HL-60/S4 treated with phorbol 12-myristate 13-acetate at 8.2 ng/mL for 4 days and 3 days (cell line): ENCODE results near the gene AQP12A.
"Not testable (repeated sequence)": the region's sequence is repeated elsewhere in the genome, so short reads cannot be mapped to it uniquely, and the experiment has no call there.

Source experiments
- in situ Hi-C: fragments of 300-500 bp; cut with MboI; formaldehyde crosslinking; loops from 2 replicates; pipeline ENCODE4 v1.15.0; 2022; ENCODE audit warnings: low sequenced_read_pairs

AQP12A gene, protein sequence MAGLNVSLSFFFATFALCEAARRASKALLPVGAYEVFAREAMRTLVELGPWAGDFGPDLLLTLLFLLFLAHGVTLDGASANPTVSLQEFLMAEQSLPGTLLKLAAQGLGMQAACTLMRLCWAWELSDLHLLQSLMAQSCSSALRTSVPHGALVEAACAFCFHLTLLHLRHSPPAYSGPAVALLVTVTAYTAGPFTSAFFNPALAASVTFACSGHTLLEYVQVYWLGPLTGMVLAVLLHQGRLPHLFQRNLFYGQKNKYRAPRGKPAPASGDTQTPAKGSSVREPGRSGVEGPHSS

DNA sequence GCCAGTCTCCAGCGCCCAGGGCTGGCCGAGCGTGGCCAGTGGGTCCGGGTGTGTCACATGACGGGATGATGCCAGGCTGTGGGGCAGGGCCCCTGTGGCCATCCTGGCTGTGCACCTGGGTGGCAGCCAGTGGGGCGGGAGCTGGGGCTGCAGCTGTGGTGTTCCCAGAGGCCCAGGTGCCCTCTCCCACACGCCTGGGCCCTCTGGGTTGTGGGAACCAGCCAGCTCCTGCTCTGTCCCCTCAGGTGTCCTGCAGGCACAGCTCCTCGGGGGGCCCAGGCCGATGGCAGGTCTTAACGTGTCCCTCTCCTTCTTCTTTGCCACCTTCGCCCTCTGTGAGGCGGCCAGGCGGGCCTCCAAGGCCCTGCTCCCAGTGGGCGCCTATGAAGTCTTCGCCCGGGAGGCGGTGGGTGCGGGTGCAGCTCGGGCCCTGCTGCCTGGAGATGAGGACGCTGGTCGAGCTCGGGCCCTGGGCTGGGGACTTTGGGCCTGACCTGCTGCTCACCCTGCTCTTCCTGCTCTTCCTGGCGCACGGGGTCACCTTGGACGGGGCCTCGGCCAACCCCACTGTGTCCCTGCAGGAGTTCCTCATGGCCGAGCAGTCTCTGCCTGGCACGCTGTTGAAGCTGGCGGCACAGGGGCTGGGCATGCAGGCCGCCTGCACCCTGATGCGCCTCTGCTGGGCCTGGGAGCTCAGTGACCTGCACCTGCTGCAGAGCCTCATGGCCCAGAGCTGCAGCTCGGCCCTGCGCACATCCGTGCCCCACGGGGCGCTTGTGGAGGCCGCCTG is at the start of gene AQP12A:
Gene AQP12A, plus strand, starts transcription at position 236 of the 790 bp plus-strand sequence. Its CDS starts 48 bp downstream, at position 284.
- in situ Hi-C loops: not testable (repeated sequence)

GRCh38 chr2:240642061-240642805 is 49.4 kb upstream of the AQP12A start:
- in situ Hi-C loops: no loop called here

DNA sequence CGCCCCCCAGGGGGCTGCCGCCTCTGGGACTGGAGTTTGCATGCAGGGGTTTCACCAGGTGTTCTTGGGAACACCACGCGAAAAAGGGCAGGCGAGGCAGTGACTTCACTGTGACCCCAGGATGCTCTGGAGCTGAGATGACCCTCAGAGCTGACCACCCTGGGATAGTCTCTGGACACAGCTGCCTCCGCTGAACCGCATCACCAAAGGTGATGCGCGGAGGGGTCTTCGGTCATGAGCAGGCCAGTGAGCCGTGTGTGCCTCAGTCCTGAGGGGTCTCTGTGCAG is 48.9 kb upstream of the AQP12A start:
- in situ Hi-C loops: no loop called here

DNA sequence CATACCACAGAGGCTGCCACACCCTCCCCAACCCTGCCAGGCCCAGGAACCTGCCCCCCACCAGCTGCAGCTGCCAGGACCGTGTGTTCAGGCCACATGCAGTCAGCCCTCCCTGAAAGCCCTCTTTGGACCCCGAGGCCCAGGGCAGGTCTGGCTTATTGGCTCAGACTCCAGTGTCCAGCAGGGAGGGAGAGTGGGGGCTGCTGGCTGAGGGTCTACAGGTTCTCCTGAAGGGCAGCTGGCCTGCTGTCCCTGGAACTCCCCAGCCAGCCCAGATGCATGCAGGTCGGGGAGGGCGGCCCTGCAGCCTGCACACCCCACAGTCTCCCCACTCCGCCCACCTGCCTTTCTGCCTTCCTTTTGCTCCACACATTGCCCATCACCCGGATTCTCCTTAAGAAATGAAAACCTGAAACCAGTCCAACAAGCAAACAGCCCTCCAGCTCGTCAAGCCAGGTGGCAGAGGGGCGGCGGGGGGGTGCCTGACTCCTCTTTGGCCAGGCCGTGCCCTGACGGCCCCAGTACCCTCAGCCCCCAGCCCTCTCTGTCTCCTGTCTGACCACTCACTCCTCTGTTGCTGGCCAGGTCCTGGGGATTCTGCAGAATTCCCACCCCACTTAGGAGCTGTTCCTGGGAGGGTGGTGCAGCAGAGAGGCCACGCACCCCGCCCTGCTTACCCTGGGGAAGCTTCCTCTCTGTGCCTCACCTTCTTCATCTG is 48.4 kb upstream of the AQP12A start:
- in situ Hi-C loops: no loop called here

DNA sequence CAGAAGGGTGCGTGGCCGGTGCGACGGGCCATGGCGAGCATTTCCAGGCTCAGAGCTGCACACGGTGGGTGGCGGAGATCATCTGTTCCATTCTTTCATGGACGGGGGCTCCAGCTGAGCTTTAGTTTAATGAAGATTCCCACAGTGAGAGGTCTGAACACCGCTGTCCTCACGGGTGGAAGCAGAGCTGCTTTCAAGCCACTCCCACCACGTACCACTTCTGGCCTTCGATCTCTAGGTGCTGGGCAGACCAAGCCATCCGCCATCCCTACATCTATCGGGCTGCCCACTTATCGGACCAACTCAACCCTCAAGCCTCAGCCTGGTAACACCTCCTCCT is 47.9 kb upstream of the AQP12A start:
- in situ Hi-C loops: no loop called here

DNA sequence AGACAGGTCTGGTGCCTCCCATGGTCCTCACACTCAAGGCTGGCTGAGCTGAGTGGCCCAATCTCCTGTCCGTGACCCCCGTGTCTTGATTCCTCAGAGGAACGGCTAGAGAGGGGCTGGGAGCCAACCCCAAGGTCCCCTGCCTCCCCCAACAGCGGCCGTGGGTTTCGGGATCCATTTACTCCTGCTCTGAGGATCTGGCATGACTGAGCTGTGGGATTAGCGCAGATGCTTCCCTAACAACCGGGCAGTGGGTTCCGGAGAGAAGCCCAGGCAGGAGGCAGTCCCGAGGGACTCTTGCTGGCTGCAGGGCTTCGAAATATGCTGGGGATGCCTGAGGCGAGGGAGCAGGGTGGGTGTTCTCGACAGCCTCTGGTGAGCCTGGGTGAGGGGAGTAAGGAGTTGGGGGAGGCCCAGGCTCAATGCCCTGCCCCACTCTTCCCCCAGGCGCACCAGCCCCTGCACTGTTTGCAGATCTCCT is 47.5 kb upstream of the AQP12A start:
- in situ Hi-C loops: no loop called here

GRCh38 chr2:240644859-240645301 is 46.8 kb upstream of the AQP12A start:
- in situ Hi-C loops: no loop called here

GRCh38 chr2:240645346-240645745 is 46.3 kb upstream of the AQP12A start:
- in situ Hi-C loops: no loop called here

DNA sequence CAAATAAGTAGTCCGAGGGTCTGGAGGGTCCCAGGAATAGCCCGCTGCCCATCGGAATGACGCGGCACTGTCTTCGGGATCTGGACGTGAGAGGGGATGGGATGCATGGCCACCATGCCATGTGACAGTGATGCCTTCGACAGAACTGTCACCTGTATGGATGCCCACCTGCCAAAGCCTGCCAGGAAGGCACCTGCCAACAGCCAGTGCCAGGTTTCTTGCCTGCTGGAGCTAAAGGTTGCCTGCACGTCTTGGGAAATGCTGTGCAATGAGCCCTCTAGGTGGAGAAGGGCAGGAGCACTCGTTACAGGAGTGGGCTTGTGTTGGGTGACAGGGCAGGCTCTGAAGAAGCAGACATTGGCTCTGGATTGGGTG is 45.9 kb upstream of the AQP12A start:
- in situ Hi-C loops: no loop called here

DNA sequence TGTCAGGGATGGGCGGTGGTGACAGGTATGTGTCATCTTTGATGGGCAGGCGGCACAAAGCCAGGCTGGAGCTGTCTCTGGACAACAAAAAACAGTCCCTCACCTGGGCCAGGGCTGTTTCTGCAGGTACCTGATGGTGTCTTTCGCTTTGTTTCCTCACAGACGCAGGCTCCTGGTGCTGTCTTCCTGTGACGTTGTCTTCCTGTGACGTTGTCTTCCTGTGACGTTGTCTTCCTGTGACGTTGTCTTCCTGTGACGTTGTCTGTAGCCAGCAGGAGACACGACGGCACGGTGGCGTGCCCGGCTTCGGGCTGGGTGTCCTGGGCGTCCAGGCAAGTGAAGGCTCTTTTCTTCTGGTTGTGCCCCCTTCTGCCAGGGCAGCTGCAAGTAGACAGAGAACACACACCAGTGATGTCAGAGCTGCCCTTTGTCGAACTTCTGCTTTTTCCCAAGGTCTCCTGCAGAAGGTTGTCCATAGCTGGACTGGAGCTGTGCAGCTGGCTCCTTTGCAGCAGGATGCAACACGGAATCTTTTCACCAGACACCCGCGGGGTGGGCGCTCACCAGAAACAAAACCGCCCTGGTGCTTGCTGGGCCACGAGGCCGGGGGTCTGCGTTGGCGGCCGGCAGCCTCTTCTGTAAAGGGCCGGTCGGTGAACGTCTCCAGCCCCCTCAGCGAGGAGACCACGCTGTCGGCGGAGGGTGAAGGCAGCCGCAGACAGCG is 45.3 kb upstream of the AQP12A start:
- in situ Hi-C loops: no loop called here

DNA sequence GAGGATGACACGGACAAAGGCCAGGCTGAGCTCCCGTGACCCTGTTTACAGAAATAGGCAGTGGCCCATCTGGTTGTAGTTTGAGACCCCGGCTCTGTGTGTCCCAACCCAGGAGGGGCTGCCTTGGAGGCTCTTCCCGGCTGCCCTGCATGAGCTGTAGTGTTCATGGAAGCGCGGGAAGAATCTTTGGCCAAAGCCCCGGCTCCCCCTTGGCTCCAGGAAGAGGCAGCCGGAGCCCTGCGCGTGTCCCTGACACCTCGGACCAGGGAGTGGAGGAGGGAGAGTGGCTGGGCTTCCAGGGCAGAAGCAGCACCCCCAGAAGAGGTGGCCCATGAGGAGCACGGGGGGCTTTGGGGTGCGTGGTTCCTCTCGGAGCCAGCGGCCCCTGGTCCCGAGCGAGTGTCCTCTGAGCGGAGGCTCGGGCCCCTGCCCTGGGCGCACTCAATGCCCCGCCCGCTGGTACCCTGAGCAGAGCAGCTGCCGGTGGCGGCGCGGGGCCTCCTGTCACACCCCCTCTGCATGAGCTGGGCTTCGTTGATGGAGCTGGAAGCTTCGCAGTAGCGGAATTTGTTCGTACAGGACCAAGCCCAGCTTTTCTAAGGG is 44.7 kb upstream of the AQP12A start:
- in situ Hi-C loops: no loop called here

- in situ Hi-C loops: no loop called here
Observed at GRCh38 chr2:240647503-240648154, 44.0 kb upstream of the AQP12A start.

- in situ Hi-C loops: no loop called here
Observed at GRCh38 chr2:240648155-240648649, 43.5 kb upstream of the AQP12A start.

- in situ Hi-C loops: no loop called here
Observed at GRCh38 chr2:240648650-240649275, 42.9 kb upstream of the AQP12A start.

GRCh38 chr2:240649331-240649730 is 42.3 kb upstream of the AQP12A start:
- in situ Hi-C loops: no loop called here

DNA sequence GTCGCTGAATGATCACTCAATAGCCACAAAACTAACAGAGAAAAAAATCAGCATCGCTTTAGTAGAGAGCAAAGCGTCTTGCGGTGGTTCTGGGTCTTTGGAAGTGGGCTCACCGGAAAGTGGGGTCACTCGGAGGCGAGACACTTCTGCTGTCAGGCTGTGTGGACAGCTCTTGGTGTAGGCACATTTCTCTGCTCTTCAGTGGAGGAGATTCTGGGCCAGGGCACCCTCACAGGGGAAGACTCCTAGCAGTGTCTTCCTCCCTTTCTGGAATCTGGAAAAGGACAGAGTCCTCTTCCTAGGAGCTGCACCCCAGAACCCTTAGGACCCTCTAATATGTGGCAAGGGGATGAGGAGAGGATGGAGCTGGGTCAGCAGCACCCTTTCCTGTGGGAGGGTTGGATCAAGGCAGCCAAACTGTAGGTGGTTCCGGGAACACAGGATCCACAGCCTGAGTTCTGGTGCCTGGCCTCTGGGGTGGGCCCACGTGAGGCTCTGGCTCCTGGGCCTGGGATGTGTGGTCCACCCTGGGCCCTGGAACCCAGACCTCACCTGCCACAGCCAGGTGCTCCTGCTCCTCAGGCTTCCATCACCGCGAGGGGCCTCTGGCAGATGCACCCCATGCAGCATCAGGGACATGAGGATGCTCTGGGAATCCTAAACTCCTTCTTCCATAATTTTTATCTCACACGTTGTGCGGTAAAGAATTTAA is 41.3 kb upstream of the AQP12A start:
- in situ Hi-C loops: no loop called here

DNA sequence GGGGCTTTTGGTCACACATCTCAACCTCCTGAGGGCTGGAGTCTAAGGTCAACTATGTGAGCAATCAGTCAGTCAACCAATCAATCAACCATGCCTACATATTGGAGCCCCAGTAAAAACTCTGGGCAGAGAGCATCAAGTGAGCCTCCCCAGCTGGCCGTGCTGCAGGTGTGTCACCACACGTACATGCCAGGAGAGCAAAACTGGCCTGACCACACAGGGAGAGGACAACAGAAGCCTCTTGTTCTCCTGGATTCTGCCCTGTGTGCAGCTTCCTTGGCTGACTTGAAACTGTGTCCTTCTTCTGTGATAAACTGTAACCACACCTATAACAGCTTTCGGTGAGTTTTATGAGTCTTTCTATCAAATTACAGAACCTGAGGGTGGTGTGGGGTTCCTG is 40.5 kb upstream of the AQP12A start:
- in situ Hi-C loops: no loop called here
